ENCODE measurements around the gene MAPKAPK3.

DNA sequence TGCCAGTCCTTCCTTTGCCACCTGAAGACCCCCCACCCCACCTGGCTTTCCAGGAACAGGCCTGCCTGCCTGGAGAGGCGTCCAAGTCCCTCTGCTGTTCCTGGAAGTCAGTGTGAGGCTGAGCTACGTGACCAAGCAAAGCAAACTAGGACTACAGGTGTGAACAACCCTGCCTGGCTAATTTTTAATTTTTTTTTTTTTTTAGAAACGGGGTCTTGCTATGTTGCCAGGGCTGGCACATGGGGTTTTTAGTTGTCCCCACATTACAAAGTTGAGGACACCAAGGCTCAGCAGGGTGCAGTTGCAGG, 30.2 kb upstream of the MAPKAPK3 start:
- TF ChIP-seq EZH2 (IDR thresholded peaks at IDR 0.05; ENCODE audit: low read depth) = no peak
- TF ChIP-seq, protein P1, sequence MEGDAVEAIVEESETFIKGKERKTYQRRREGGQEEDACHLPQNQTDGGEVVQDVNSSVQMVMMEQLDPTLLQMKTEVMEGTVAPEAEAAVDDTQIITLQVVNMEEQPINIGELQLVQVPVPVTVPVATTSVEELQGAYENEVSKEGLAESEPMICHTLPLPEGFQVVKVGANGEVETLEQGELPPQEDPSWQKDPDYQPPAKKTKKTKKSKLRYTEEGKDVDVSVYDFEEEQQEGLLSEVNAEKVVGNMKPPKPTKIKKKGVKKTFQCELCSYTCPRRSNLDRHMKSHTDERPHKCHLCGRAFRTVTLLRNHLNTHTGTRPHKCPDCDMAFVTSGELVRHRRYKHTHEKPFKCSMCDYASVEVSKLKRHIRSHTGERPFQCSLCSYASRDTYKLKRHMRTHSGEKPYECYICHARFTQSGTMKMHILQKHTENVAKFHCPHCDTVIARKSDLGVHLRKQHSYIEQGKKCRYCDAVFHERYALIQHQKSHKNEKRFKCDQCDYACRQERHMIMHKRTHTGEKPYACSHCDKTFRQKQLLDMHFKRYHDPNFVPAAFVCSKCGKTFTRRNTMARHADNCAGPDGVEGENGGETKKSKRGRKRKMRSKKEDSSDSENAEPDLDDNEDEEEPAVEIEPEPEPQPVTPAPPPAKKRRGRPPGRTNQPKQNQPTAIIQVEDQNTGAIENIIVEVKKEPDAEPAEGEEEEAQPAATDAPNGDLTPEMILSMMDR (conservative IDR thresholded peaks at IDR 0.05) = no peak
